IMR-90 (cell line): Measurements from ENCODE around the gene MYBPH. TPM values are rescaled to one million over a fixed set of nuclear protein-coding genes. Genes with fewer than 3 reads are reported as not detected.

Source experiments
- ATAC-seq: fragments of 200-7000 bp; cut with Tn5 transposase; 2 replicates; pipeline ENCODE4 v1.9.1; 2020; ENCODE audit warnings: low read depth, mild to moderate bottlenecking, moderate library complexity
- BruUV-seq: library from RNA; stranded (reverse); fragments of 400-500 nt; replicated peaks from 2 replicates; lab custom pipeline; 2021; lab: Mats Ljungman, UMichigan
- CTCF ChIA-PET: fragments of 300-600 bp; formaldehyde crosslinking; extraction: SDS; loops from one replicate; lab custom pipeline; 2021; ENCODE audit warnings: antibody characterized with exemption; lab: Yijun Ruan, JAX
- POLR2A ChIA-PET: fragments of 300-600 bp; sonication (Branson Sonifier 250); formaldehyde crosslinking; loops from one replicate; lab custom pipeline; 2022; ENCODE audit warnings: antibody characterized with exemption; ENCODE audit not compliant: unreplicated experiment; lab: Charles Lee
- DNase-seq: peaks from one replicate; pipeline ENCODE4 v3.0.0; 2013
- H2AFZ ChIP-seq: replicated peaks from 2 replicates; pipeline ENCODE3; 2013; ENCODE audit warnings: low read length, mild to moderate bottlenecking; ENCODE audit not compliant: poor library complexity
- H2AK5ac ChIP-seq: 2 replicates; pipeline ENCODE4 v1.6.1; 2013; ENCODE audit warnings: low read depth, low read length, inconsistent platforms
- H2AK9ac ChIP-seq: replicated peaks from 2 replicates; pipeline ENCODE3; 2013; ENCODE audit warnings: mild to moderate bottlenecking, low read depth, low read length, moderate library complexity; ENCODE audit not compliant: poor library complexity
- H2BK120ac ChIP-seq: 2 replicates; pipeline ENCODE4 v1.6.1; 2013; ENCODE audit warnings: low read depth, low read length, inconsistent platforms
- H2BK15ac ChIP-seq: 3 replicates; pipeline ENCODE4 v1.6.1; 2013; ENCODE audit warnings: low read depth, low read length, inconsistent platforms
- H2BK20ac ChIP-seq: 2 replicates; pipeline ENCODE4 v1.6.1; 2013; ENCODE audit warnings: low read depth, mild to moderate bottlenecking, inconsistent platforms, low read length, moderate library complexity
- H2BK5ac ChIP-seq: 2 replicates; pipeline ENCODE4 v1.6.1; 2013; ENCODE audit warnings: mild to moderate bottlenecking, low read depth, low read length, inconsistent platforms; ENCODE audit not compliant: poor library complexity, severe bottlenecking
- H3K14ac ChIP-seq: replicated peaks from 2 replicates; pipeline ENCODE4 v1.6.1; 2013; ENCODE audit warnings: low read depth, low read length, inconsistent platforms
- H3K18ac ChIP-seq: 2 replicates; pipeline ENCODE4 v1.6.1; 2013; ENCODE audit warnings: low read depth, low read length, control low read depth
- H3K23ac ChIP-seq: 2 replicates; pipeline ENCODE4 v1.6.1; 2013; ENCODE audit warnings: low read depth, low read length, inconsistent platforms
- H3K27ac ChIP-seq: 2 replicates; pipeline ENCODE4 v1.5.1; 2013; ENCODE audit warnings: mild to moderate bottlenecking, control low read depth, low read length; ENCODE audit not compliant: insufficient read depth
- H3K27me3 ChIP-seq: 2 replicates; pipeline ENCODE4 v1.6.1; 2013; ENCODE audit warnings: low read length; ENCODE audit not compliant: control insufficient read depth, insufficient read depth
- H3K36me3 ChIP-seq: 2 replicates; pipeline ENCODE4 v1.6.1; 2013; ENCODE audit warnings: low read length, mixed read lengths; ENCODE audit not compliant: control insufficient read depth, insufficient read depth
- H3K4ac ChIP-seq: 2 replicates; pipeline ENCODE4 v1.6.1; 2013; ENCODE audit warnings: low read depth, low read length, inconsistent platforms
- H3K4me1 ChIP-seq: 2 replicates; pipeline ENCODE4 v1.6.1; 2013; ENCODE audit warnings: low read length, mixed read lengths; ENCODE audit not compliant: control insufficient read depth, insufficient read depth
- H3K4me2 ChIP-seq: 2 replicates; pipeline ENCODE4 v1.6.1; 2013; ENCODE audit warnings: low read depth, mild to moderate bottlenecking, control low read depth, low read length, moderate library complexity
- H3K4me3 ChIP-seq: 2 replicates; pipeline ENCODE4 v1.5.1; 2013; ENCODE audit warnings: low read depth, mild to moderate bottlenecking, control low read depth, low read length, moderate library complexity; ENCODE audit not compliant: insufficient read depth
- H3K56ac ChIP-seq: 2 replicates; pipeline ENCODE4 v1.6.1; 2013; ENCODE audit warnings: low read length, inconsistent platforms; ENCODE audit not compliant: insufficient read depth; ENCODE audit errors: extremely low read depth
- H3K79me1 ChIP-seq, 2 experiments: 2 replicates each; pipeline ENCODE4 v1.6.1; 2013; ENCODE audit warnings: low read length in 2 of 2, inconsistent platforms in 1 of 2, low read depth in 1 of 2
- H3K9ac ChIP-seq: 2 replicates; pipeline ENCODE4 v1.6.1; 2013; ENCODE audit warnings: low read depth, low read length, control low read depth
- H3K9me1 ChIP-seq: 2 replicates; pipeline ENCODE4 v1.6.1; 2013; ENCODE audit warnings: low read length, inconsistent platforms; ENCODE audit not compliant: insufficient read depth
- H3K9me3 ChIP-seq: 2 replicates; pipeline ENCODE4 v1.6.1; 2013; ENCODE audit warnings: low read length; ENCODE audit not compliant: control insufficient read depth, insufficient read depth
- H4K20me1 ChIP-seq: 2 replicates; pipeline ENCODE4 v1.6.1; 2013; ENCODE audit warnings: low read length, inconsistent platforms; ENCODE audit not compliant: insufficient read depth
- H4K5ac ChIP-seq: 2 replicates; pipeline ENCODE4 v1.6.1; 2013; ENCODE audit warnings: mild to moderate bottlenecking, low read depth, low read length, control low read depth
- H4K8ac ChIP-seq, 2 experiments: 2 replicates each; pipeline ENCODE4 v1.6.1; 2013; ENCODE audit warnings: low read depth in 2 of 2, low read length in 2 of 2, control low read depth in 1 of 2, inconsistent platforms in 1 of 2
- H4K91ac ChIP-seq: 2 replicates; pipeline ENCODE4 v1.6.1; 2013; ENCODE audit warnings: low read depth, low read length, inconsistent platforms; ENCODE audit not compliant: insufficient read depth
- BHLHE40 ChIP-seq: fragments of 150-350 bp; IDR thresholded peaks from 2 replicates; pipeline ENCODE4 v1.6.1; 2016; ENCODE audit warnings: mild to moderate bottlenecking, low read depth, low read length
- CEBPB ChIP-seq: IDR thresholded peaks from 2 replicates; pipeline ENCODE4 v1.6.1; 2012; ENCODE audit warnings: low read depth, low read length, improper control_type of control experiment
- CHD1 ChIP-seq: IDR thresholded peaks from 2 replicates; pipeline ENCODE4 v1.6.1; 2012; ENCODE audit warnings: low read depth, low read length, improper control_type of control experiment
- ELK1 ChIP-seq: fragments of 150-350 bp; IDR thresholded peaks from 2 replicates; pipeline ENCODE4 v1.6.1; 2016; ENCODE audit warnings: low read depth, mild to moderate bottlenecking, low read length, moderate library complexity, borderline replicate concordance
- FOS ChIP-seq: fragments of 150-350 bp; IDR thresholded peaks from 2 replicates; pipeline ENCODE4 v1.6.1; 2016; ENCODE audit warnings: low read depth, low read length
- MAFK ChIP-seq: IDR thresholded peaks from 2 replicates; pipeline ENCODE4 v1.6.1; 2012; ENCODE audit warnings: low read depth, low read length, improper control_type of control experiment
- MAZ ChIP-seq: IDR thresholded peaks from 2 replicates; pipeline ENCODE4 v1.6.1; 2012; ENCODE audit warnings: low read depth, mild to moderate bottlenecking, low read length, improper control_type of control experiment, moderate library complexity, borderline replicate concordance
- NFE2L2 ChIP-seq: fragments of 150-350 bp; IDR thresholded peaks from 2 replicates; pipeline ENCODE4 v1.6.1; 2016; ENCODE audit warnings: low read depth, mild to moderate bottlenecking, low read length
- POLR2A ChIP-seq: IDR thresholded peaks from 2 replicates; pipeline ENCODE4 v1.6.1; 2012; ENCODE audit warnings: mild to moderate bottlenecking, low read depth, low read length
- RAD21 ChIP-seq: IDR thresholded peaks from 2 replicates; pipeline ENCODE4 v1.6.1; 2012; ENCODE audit warnings: low read length, improper control_type of control experiment
- RCOR1 ChIP-seq: IDR thresholded peaks from 2 replicates; pipeline ENCODE4 v1.6.1; 2012; ENCODE audit warnings: mild to moderate bottlenecking, low read length, improper control_type of control experiment; ENCODE audit not compliant: insufficient replicate concordance
- RFX5 ChIP-seq: IDR thresholded peaks from 2 replicates; pipeline ENCODE4 v1.8.0; 2012; ENCODE audit warnings: low read depth, mild to moderate bottlenecking, low read length, moderate library complexity
- SMC3 ChIP-seq: fragments of 150-350 bp; IDR thresholded peaks from 2 replicates; pipeline ENCODE4 v1.6.1; 2016; ENCODE audit warnings: low read depth, mild to moderate bottlenecking, antibody characterized with exemption, low read length, moderate library complexity
- USF2 ChIP-seq: fragments of 150-350 bp; IDR thresholded peaks from 2 replicates; pipeline ENCODE4 v1.6.1; 2017; ENCODE audit warnings: mild to moderate bottlenecking, antibody characterized with exemption, low read length, low read depth
- WGBS, 2 experiments: methylation state at CpG; one replicate each; pipeline versions ENCODE4 v1.1.5 to v1.1.7; 2013; ENCODE audit warnings: missing lambda C conversion rate in 2 of 2; ENCODE audit not compliant: insufficient read length in 1 of 2; ENCODE audit errors: extremely low coverage in 2 of 2; 5-methylcytosine and 5-hydroxymethylcytosine counted together
- dilution Hi-C: fragments of 300-500 bp; cut with HindIII; formaldehyde crosslinking; loops from one replicate; pipeline ENCODE4 v1.14.3; 2018; ENCODE audit warnings: low sequenced_read_pairs; ENCODE audit not compliant: unreplicated experiment
- in situ Hi-C: fragments of 300-500 bp; cut with MboI; formaldehyde crosslinking; loops from 3 replicates; pipeline ENCODE4 v1.14.3; 2019; ENCODE audit warnings: low sequenced_read_pairs, inconsistent platforms, mixed read lengths
- intact Hi-C: fragments of 100-400 bp; cut with micrococcal nuclease; formaldehyde crosslinking; loops from 2 replicates; pipeline ENCODE4 v1.10.0; 2022
- polyA plus RNA-seq, 3 experiments: library from polyadenylated mRNA; depleted of rRNA; stranded (reverse); fragments of >200 nt; gene quantifications; 2 replicates each; pipeline ENCODE4 v1.2.3, GENCODE V29; 2012; ENCODE audit warnings: low replicate concordance in 1 of 3
- total RNA-seq: library from RNA; depleted of rRNA; stranded (reverse); fragments of >200 nt; gene quantifications from 2 replicates; pipeline ENCODE4 v1.2.3, GENCODE V29; 2012

MYBPH gene
- total and polyA plus RNA-seq, 2 of the 4 experiments (the other 2 are of a cell fraction), result not detected

- Histone ChIP-seq H4K8ac (no peak overlapping the region), H3K4me3 (no peak overlapping the region), H3K23ac (no peak overlapping the region), H4K91ac (no peak overlapping the region), H3K79me1 (no peaks in the 10 kb centered on the region), H3K14ac (no peak overlapping the region), H3K27me3 (peaks cover 4% of the 10 kb centered on the region), H2BK15ac (no peak overlapping the region), H4K5ac (no peak overlapping the region), H3K4me1 (no peaks in the 10 kb centered on the region; the same call in 1 of the 2 replicates), H3K9me1 (no peaks in the 10 kb centered on the region), H2AK5ac (no peak overlapping the region), H3K56ac (no peak overlapping the region), H2BK5ac (no peak overlapping the region), H3K27ac (no peak overlapping the region), H4K20me1 (no peaks in the 10 kb centered on the region), H3K18ac (no peak overlapping the region), H2AFZ (no peak overlapping the region), H3K9me3 (peaks cover 2% of the 10 kb centered on the region; the same call in 1 of the 2 replicates), H3K36me3 (no peaks in the 10 kb centered on the region), H2AK9ac (no peak overlapping the region), H3K4me2 (no peak overlapping the region), H2BK120ac (no peak overlapping the region), H3K4ac (no peak overlapping the region), H2BK20ac (no peak overlapping the region), H3K9ac (no peak overlapping the region)
- CTCF ChIA-PET, result no interaction called here
- intact Hi-C loops (no loop called here), in situ Hi-C loops (no loop called here), dilution Hi-C loops (no loop called here)
- POLR2A ChIA-PET, result no interaction called here
- TF ChIP-seq RCOR1 (no peak), RFX5 (no peak), NFE2L2 (no peak), CHD1 (no peak), USF2 (no peak), MAZ (no peak), BHLHE40 (no peak), CEBPB (no peak), MAFK (no peak), RAD21 (no peak), POLR2A (no peak), ELK1 (no peak), FOS (no peak), SMC3 (no peak)
- no CpG with 5 or more reads among the region's 2 CpGs for WGBS, 2 experiments
- ATAC-seq (no peak), DNase-seq (no peak)
- no TSS peak for BruUV-seq
Measured at GRCh38 chr1:203146042-203146369, 29.6 kb downstream of the MYBPH start.
